Stimulated activated CD4-positive, alpha-beta T cell treated with anti-CD3 and anti-CD28 coated beads, Interleukin-2, amount 100 ng/mL, for 24 hours (primary cell): ENCODE data around the gene EPHB2.

ENCODE experiments used
- DNase-seq, 2 donors: peaks; one replicate each; pipeline ENCODE4 v3.0.0-alpha.2; 2020

EPHB2 gene

DNA sequence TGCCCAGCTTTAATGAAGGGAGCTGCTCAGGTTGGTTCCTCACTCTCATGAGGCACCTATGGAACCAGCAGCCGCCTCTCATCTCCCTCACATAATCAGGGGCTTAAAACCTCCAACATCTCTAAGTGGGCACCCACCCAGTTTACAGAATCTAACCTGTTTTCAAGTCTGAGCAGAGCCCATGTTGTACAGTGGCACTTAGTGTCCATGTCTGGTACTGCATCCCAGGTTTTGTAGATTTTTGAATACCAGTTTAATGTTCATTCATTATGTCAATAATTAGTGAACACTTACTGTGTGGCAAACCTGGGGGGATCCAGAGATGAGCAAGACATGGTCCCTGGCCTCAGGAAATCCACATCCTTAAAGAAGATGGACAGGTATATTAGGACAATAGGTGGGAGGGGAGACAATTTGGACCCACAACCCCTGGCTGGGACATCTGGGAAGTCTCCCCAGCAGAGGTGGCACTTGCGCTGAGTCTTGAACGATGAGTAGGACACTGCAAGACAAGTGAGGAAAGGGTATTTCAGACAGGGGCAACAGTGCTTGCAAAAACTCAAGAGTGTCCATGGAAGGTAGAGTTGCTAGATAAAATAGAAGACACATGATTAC, 178.7 kb downstream of the EPHB2 start:
- DNase-seq, result no peak

DNA sequence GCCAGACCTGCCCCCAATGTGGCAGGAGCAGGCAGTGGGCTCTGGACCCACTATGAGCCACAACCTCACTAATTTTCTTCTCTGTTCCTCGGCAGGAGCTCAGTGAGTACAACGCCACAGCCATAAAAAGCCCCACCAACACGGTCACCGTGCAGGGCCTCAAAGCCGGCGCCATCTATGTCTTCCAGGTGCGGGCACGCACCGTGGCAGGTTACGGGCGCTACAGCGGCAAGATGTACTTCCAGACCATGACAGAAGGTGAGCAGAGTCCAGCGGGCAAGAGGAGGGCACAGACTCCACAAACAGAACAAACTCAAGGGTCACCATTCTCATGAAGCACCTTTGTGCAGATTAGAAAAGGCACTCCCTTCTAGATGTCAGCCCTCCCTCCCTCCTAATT, 182.2 kb downstream of the EPHB2 start:
- no peak for DNase-seq

DNA sequence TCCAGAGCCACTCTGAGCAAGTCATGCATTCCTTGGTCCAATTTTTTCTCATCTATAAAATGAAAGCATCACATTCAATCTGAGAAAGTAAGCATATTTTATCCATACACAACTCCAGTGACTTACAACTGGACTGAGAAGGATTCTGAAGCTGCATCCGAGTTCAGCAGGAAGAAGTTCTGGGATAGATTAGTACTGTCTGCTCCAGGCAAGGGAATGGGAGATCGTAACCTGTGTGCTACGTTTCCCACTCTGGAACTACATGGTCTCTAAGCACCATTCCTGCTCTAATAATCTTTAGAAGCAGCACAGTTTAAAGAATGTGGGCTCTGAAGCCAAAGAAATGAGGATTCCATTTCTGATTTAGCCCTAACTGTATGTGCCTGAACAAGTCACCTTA, 182.7 kb downstream of the EPHB2 start:
- no peak for DNase-seq

DNA sequence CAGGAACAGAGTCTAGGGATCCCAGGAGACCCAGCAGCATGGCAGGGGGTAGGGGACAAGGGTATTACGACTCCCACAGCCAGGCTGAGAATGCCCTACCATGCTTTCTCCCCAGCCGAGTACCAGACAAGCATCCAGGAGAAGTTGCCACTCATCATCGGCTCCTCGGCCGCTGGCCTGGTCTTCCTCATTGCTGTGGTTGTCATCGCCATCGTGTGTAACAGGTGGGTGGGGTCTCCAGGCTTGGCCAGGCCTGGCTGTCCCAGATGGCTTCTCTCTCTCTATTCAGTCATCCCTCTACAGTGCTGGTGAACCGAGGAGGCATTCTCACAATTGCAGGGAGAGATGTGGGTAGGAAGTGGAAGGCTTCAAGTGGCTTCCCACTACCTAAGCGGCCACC, 184.7 kb downstream of the EPHB2 start:
- no peak for DNase-seq

DNA sequence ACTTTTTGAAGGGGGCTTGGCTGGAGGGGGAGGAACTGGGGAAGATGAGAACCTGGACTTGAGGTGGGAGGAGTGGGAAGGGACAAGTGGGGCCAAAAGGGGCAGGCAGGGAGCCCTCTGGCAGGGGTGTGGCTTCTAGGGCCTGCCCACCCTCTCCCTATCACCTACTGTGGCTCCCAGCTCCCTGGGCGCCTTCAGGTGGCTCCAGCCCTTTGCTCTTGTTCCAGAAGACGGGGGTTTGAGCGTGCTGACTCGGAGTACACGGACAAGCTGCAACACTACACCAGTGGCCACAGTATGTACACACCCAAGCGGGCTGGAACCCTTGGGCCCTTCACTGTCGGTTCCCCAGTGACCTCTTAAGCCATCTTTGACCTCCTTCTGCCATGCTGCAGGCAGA, 185.5 kb downstream of the EPHB2 start:
- no peak for DNase-seq

DNA sequence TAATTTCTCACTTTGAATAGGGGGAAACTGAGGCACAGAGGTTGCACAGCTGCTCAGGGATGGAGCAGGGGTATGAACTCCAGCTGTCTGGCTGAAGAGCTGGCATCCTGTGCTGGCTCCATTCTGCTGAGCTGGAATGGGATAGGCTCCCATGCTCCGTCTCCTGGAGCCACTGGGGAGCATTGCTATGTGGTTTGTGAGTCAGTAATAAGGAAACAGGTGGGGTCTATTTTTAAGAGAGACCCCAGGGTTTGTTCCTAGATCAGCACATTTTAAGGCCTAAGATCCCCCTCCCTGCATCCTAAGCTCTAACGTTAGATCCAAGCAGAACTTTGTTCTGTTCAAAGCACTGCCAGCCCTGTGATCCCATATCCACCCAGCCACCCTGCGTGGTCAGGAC, 189.8 kb downstream of the EPHB2 start:
- DNase-seq, result no peak

DNA sequence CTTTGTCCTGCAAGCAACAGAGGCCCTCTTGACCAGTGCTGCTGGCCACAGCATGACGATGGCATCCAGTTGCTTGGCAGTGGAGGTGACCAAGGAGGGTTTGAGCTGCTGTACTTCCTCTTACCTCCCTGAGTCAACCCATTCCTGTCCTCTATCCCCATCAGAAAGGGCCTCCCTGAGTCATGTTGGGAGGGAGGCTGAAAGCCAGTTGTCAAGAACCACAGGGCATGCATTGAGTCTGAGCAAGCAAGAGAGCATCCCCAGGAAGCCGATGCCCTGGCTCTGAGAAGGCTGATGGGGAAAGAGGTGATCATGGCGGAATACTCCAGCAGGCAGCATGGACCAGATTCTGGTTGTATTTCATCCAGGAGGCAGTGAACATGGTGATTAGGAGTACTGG, 192.5 kb downstream of the EPHB2 start:
- no peak for DNase-seq

DNA sequence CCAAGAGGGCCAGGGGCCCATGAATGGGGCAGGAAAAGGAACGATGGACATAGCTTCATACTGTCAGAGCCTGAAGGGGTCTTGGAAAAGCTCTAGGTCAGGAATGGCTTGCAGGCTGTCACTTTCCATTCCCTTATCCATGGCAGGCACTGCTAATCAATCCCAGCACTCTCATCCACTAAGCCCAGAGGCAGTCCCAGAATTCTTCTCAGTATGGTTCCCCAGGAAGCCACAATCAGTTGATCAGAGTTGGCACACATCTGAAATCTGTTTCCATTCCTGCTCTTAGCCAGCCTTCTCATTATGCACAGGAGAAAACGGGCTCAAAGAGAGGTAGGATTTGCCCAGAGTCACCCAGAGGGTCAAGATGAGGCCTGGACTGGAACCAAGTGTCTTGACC, 196.3 kb downstream of the EPHB2 start:
- DNase-seq, result no peak

DNA sequence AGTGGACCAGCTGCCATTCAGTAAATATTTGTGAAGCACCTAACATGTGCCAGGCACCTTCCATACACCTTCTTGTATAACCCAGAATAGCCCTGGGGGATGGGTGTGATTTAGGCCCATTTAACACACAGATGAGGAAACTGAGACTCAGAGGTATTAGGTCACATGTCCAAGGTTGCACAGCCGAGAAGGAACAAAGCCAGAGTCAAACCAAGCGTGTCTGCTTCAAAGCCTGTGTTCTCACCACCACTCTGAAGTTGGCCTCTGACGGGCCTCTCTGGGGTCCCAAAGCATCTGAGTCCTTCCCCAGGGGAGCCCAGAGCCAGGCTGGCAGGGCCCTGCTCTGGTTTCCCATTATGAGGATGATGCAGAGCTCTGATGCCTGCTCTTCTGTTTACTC, 196.9 kb downstream of the EPHB2 start:
- no peak for DNase-seq

DNA sequence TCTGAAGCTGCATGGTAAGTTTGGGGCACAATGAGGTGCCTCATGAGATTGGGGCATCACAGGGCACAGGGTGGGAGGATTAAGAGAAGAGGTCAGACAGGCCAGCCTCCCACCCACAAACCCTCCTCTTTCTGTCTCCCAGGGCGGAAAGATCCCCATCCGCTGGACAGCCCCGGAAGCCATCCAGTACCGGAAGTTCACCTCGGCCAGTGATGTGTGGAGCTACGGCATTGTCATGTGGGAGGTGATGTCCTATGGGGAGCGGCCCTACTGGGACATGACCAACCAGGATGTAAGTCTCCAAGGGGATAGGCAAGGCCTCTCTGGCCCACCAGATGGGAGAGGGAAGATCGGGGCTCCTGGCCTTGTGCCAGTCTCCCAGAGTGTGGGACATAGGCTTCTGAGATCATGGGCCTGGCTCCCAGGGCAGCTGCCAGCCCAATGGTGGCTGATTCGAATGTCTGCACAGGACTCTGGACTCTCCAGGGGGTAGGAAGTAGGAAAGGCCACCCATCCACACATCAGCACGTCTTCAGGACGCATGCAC, 198.3 kb downstream of the EPHB2 start:
- no peak for DNase-seq

DNA sequence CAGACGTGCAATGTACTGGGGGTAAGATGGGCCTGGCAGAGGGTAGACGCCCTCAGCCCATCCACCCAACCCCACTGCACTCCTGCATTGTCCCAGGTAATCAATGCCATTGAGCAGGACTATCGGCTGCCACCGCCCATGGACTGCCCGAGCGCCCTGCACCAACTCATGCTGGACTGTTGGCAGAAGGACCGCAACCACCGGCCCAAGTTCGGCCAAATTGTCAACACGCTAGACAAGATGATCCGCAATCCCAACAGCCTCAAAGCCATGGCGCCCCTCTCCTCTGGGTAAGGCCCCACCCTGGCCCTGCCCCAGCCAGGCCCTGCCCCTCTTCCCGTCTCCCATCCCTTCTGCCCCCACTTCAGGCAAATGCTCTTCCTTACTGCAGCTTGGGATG, 199.6 kb downstream of the EPHB2 start:
- DNase-seq, result no peak

DNA sequence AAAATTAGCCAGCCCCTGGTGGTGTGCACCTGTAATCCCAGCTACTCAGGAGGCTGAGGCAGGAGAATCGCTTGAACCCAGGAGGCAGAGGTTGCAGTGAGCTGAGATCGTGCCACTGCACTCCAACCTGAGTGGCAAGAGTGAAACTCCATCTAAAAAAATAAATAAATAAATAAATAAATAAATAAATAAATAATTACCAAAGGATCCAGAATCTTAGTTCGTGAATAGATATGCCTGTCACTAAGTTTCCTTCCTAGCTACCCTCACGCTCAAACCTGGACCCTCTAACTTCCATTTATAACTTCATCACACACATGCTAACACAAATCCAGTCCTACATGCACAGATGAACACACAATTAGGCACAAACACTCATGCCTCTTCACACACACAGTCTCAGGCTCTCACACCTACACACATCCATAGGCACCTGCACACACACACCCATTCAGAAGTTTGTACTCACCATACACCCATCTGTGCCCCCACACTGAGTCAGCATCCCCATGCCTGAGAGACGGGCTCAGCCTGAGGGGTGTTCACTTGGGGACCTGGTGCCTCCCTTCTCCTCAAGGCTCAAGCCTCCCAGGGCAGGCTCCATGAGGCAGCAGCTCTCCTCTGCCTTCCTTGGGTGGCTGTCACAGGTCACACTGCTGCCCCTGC, 200.5 kb downstream of the EPHB2 start:
- DNase-seq, result no peak

DNA sequence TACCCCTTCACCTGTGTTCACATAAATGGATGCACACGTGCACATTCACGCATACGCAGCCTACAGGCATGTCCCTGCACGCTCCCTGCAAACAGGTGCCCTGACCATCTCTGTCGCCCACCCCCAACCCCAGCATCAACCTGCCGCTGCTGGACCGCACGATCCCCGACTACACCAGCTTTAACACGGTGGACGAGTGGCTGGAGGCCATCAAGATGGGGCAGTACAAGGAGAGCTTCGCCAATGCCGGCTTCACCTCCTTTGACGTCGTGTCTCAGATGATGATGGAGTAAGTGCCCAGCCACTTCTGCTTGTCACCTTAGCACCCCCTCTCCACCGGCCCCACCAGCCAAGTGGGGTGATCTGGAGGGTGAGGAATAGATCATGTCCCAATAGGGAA, 201.7 kb downstream of the EPHB2 start:
- DNase-seq, result no peak

DNA sequence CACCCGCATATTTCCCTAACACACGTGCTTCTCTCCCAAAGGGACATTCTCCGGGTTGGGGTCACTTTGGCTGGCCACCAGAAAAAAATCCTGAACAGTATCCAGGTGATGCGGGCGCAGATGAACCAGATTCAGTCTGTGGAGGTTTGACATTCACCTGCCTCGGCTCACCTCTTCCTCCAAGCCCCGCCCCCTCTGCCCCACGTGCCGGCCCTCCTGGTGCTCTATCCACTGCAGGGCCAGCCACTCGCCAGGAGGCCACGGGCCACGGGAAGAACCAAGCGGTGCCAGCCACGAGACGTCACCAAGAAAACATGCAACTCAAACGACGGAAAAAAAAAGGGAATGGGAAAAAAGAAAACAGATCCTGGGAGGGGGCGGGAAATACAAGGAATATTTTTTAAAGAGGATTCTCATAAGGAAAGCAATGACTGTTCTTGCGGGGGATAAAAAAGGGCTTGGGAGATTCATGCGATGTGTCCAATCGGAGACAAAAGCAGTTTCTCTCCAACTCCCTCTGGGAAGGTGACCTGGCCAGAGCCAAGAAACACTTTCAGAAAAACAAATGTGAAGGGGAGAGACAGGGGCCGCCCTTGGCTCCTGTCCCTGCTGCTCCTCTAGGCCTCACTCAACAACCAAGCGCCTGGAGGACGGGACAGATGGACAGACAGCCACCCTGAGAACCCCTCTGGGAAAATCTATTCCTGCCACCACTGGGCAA, 202.9 kb downstream of the EPHB2 start:
- DNase-seq, result no peak

DNA sequence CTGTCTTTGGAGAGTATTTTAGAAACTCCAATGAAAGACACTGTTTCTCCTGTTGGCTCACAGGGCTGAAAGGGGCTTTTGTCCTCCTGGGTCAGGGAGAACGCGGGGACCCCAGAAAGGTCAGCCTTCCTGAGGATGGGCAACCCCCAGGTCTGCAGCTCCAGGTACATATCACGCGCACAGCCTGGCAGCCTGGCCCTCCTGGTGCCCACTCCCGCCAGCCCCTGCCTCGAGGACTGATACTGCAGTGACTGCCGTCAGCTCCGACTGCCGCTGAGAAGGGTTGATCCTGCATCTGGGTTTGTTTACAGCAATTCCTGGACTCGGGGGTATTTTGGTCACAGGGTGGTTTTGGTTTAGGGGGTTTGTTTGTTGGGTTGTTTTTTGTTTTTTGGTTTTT, 203.5 kb downstream of the EPHB2 start:
- no peak for DNase-seq

DNA sequence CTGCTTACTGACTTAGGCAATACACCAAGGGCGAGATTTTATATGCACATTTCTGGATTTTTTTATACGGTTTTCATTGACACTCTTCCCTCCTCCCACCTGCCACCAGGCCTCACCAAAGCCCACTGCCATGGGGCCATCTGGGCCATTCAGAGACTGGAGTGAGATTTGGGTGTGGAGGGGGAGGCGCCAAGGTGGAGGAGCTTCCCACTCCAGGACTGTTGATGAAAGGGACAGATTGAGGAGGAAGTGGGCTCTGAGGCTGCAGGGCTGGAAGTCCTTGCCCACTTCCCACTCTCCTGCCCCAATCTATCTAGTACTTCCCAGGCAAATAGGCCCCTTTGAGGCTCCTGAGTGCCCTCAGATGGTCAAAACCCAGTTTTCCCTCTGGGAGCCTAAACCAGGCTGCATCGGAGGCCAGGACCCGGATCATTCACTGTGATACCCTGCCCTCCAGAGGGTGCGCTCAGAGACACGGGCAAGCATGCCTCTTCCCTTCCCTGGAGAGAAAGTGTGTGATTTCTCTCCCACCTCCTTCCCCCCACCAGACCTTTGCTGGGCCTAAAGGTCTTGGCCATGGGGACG, 204.1 kb downstream of the EPHB2 start:
- no peak for DNase-seq

DNA sequence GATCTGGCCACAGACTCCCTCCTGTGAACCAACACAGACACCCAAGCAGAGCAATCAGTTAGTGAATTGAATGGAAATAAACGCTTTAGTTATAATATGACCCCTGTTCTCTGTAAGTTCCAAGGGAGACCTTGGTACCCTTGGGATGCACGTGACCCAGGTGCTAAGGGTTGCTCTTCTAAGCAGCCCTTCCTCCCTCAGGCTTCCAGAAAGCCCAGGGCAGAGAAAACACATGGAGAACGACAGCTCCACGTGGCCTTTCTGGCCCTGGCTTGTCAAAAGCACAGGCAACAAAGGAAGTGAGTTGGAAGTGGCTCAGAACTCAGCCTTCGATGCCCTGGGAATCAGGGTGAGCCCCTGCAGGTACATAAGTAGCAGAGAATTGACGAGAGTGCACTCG, 204.6 kb downstream of the EPHB2 start:
- DNase-seq, result no peak

DNA sequence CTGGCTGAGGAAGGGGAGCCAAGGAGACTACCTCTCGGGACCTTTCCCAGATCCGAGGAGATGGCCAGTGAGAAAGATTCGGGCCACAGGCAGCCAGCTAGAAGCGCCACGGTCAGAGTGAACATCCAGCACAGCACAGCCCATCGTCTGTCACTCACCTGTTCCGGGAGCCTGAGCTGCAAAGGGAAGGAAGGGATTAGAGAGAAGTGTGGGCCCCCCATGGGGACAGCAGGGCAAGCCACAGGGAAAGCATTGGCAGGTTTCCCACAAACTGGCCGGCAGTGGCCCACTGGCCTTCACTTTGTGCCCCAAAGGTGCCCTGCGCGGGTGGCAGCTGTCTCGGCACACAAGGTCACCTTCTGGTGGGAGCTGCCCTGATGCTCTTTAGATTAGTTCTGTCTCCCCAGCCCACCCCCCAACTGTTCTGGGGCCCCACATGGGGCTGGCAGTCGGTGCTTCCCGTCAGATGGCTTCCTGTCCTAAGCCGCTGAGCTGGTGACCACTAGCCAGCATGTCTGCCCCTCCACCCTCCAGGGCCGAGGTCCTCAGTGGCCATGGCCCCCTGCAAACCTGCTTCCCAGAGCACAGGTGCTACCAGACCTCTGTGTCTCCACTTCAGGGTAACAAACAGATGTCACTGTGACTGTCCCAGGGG, 205.3 kb downstream of the EPHB2 start:
- DNase-seq, result no peak

DNA sequence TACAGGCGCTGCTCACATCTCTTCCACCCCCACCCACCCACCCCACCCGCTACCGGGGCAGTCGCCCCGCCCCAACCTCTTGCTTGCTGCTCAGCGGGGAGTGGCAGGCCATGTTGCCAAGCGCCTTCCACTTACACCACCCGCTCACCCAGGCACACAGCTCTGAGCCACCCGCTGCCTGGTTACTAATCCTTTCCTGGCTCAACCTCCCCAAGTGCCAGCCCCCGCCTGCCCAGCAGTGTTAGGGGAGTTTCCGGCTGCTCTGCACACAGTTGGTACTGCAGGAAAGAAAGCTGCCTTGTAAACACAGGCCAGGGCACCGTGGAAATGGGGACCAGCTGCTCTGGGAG, 205.8 kb downstream of the EPHB2 start:
- no peak for DNase-seq

DNA sequence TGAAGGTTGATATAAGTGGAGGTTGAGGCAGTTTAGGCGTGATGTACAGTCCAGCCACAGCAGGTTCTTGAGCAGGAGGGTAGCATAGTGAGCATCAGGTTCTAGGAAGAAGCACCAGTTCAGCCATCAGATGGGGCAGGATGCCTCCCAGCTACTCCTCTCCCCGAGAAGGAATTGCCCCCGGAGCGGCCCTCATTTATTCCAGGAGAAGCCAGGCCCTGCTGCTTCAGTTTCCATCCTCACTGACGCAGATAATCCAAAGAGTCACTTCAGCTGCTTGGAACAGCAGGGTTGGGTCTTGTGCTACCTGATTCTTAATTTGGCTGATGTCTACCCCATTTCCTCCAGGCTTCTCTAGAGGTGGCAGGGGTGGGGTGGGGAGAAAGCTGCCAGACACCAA, 207.3 kb downstream of the EPHB2 start:
- DNase-seq, result no peak

DNA sequence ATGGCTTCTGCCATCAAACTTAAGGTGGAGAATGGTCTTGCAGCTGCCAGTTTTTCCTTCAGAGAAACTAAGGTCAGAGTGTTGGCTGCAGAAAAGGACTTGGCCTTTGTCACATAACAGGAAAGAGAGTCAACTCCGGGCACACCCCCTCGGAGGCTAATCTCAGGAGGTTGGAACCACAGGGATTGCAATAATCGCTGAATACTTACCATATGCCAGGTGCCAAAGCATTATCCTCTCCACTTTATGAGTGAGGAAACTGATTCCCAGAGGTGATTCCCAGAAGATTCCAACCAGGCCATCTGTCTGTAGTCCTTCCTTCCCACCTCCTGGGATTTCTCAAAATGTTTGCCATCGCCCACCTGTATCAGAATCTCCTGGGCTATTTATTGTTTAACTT, 208.0 kb downstream of the EPHB2 start:
- DNase-seq, result no peak

DNA sequence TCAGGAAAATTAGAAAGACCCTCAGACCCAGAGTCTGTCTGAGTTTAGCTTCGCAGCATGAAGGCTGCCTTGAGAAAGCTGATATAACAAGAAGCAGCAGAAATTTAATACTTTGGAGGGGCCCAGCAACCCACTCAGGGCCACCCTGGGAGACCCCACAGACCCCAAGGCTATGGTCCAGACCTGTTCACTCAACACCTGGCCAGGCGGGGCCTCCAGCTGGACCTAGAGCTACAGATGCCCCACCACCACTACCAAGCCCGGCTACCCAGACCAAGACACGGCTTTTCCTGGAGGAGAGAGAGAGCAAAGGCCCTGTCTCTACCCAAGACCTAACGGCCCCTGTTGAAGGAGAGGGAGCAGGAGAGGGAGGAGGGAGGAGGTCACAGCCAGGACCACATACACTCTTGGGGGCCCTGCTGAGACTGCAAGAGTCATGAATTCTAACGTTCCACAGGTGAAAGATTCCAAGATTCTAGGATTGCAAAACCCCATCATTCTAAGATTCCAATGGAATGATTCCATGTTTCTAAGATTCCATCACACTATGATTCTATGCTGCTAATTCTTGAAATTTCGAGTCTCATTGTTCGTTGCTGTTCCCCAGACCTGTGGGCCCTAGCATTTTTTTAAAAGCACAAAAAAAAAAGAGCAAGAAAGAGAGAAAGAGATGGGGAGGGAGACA, 208.8 kb downstream of the EPHB2 start:
- DNase-seq, result no peak
